ENCODE data around the gene ABHD17C.
A peak's percentile ranks its signal among the peaks of the same experiment; 100 is the strongest.

Gene ABHD17C

GRCh38 chr15:80764535-80764934 lies 69.4 kb downstream of the ABHD17C start:
- no peak for DNase-seq (ENCODE audit: low read depth in 3 of 3)

- DNase-seq (ENCODE audit: low read depth in 3 of 3): no peak
These were observed 71.2 kb downstream of the ABHD17C start for GRCh38 chr15:80766275-80766674.

GRCh38 chr15:80768158-80768557 lies 73.0 kb downstream of the ABHD17C start:
- no peak for DNase-seq (ENCODE audit: low read depth in 3 of 3)

DNA sequence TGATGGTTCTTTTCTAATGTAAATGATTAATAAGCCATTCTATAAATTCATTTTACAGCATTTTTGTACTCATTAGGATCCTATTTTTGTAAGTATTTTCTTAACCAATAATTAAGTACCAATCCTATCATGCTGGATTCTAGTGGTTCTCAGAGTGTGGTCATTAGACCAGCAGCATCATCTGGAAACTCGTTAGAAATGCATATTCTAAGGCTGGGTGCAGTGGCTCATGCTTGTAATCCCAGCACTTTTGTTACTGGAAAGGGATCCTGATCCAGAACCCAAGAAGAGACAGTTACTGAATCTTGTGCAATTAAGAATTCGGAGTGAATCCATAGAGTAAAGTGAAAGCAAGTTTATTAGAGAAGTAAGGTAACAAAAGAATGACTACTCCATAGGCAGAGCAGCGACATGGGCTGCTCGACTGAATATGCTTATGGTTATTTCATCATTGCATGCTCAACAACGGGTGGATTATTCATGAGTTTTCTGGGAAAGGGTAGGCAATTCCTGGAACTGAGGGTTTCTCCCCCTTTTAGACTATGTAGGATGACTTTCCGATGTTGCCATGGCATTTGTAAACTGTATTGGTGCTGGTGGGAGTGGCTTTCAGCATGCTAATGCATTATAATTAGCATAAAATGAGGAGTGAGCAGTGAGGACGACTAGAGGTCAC lies 74.2 kb downstream of the ABHD17C start:
- DNase-seq (ENCODE audit: low read depth in 3 of 3): no peak

DNA sequence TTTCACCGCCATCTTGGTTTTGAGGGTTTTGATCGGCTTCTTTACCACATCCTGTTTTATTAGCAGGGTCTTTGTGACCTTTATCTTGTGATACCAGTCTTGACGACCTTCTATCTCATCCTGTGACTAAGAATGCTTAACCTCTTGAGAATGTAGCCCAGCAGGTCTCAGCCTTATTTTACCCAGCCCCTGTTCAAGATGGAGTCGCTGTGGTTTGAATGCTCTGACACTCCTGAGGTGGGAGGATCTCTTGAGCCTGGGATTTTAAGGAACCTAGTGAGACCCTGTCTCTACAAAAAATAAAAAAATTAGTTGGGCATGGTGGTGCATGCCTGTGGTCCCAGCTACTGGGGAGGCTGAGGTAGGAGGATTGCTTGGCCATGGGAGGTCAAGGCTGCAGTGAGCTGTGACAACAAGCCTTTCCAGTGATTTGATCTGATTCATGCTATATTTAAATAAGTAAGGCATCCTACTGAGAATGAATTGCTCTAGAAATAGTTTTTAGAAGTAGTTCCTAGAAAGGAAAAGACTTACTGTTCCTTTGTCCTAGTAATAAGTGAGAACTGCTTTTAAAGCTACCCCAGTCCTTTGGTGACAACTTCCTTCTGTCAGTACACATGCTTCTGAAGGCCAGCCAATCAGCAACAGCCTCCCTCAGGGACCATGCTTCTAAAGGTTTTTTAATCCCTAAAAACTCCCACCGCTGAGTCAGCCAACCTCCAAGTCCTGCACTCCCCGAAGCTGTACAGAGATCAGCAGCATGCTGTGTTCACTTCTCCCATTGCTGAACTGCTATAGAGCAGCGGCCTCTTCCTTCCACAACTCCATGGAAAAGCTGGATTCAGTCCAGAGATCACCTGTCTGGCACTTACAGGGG lies 75.0 kb downstream of the ABHD17C start:
- DNase-seq (ENCODE audit: low read depth in 3 of 3): no peak

DNA sequence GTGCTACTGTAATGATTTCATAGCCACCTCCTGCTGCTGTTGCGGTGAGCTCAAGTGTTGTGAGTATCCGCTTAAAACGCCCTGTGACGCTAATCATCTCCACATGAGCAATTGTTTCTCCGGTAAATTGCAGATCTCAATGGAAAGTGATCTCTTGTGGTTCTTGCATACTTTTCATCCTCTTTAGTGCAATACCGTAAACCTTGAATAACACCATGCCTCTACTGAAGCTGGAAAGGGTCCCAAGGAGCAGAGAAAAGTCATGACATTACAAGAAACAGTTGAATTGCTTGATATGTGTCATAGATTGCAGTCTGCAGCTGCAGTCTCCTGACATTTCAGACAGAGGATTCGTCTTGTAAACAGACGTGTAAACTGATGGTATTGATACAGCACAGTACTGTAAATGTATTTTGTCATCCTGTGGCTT lies 78.0 kb downstream of the ABHD17C start:
- DNase-seq (ENCODE audit: low read depth in 3 of 3): no peak

DNA sequence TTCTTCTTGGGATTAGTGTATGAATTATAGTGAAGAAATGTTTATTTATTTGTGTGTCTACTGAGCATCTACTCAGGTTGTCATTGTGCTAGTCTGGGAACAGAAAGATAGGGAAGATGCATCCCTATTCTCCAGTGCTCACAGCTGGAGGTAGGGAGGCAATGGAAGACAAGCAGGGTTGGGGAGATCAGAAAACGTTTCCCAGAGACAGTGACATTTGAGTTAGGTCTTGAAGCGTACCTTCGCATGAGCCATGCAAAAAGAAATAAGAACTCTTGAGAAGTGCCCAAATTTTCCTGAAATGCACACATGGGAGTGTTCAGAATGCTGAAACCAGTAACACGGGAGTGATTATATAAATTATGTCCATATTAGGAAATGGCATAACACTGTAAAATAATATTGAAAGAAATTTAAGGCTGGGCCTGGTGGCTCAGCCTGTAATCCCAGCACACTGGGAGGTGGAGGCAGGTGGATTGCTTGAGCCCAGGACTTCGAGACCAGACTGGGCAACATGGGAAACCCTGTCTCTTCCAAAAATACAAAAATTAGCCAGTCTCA lies 78.8 kb downstream of the ABHD17C start:
- DNase-seq (ENCODE audit: low read depth in 3 of 3): no peak

DNA sequence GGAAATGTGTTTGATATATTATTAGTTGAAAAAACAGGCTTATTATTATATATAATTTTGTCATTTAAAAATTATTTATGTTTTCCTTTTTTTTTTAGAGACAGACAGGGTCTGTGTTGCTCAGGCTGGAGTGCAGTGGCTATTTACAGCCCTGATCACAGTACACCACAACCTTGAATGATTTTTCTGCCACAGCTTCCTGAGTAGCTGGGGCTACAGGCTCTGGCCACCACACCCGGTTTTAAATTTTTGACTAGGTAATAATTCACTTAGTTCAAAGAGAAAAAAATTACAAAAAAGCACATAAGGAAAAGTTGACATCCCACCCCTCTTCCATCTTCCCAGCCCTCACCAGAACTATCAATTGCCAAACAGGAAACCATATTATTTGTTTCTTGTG lies 79.4 kb downstream of the ABHD17C start:
- no peak for DNase-seq (ENCODE audit: low read depth in 3 of 3)

GRCh38 chr15:80775338-80775737 lies 80.2 kb downstream of the ABHD17C start:
- DNase-seq (ENCODE audit: low read depth in 3 of 3): no peak

DNA sequence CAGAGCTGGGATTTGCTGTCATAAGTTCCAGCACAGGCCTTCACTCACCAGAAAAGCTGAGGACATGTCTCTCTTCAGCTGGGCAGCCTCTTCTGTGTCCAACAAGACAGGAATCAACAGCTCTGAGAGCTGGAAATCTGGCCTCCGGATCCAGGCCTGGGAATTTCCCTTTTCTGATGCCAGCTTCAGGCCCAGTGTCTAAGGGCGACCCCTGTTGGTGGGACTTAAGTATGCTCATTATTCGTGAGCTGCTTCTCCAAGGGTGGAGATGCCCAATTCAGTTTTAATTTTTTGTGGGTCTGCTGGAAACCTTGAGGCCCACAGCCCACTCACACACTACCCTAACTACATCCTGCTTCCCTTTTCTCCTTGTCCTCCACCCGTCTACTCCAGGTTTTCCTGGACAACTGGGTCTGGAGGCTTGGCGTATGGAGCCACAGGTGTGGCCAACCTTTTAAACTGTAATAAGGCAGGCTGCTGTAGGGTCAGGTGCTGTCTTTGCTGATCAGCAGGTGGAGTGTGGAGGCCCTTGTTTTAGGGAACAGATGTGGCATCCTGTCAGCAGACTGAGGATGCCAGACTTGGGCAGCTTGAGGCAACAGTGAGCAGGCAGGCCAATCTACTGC lies 81.4 kb downstream of the ABHD17C start:
- peak; percentile 32 to 39 (median 35) for DNase-seq (ENCODE audit: low read depth in 3 of 3)

GRCh38 chr15:80777137-80777536 lies 82.0 kb downstream of the ABHD17C start:
- no peak for DNase-seq (ENCODE audit: low read depth in 3 of 3)

DNA sequence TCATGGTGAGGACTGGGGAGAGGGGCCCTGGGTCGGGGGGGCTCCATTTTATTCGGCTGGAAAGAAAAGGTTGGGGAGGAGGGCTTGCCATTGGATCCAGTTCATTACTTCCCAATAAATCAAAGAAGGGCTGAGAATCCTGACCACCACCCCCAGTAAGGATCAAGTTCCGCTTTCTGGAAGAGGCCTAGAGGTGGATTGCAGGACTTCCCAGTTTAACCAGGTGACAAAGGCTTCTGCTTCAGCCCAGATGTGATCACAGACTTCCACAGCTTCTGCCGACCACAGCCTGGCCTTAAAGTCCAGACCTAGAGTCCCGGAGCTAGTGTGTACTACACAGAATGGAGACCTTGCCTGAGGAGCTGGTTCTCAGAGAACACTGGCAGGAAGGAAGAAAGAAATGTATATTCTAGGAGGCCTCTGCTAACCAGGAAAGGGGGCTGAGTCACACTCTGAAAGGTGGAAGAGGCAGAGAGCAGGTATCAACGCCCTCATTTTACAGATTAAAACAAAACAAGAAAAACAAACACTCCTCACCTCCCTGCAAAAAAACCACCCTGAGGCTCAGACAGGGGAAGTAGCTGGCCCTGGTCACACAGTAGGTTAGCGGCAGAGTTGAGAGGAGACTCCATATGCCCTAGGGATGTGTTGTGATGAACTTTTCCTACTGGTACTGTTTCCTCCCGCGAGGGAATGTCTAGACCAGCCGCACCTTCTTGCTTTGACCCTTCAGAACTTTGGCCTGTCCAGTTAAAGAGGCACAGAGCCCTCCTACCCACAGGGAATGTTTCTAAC lies 82.9 kb downstream of the ABHD17C start:
- DNase-seq (ENCODE audit: low read depth in 3 of 3): no peak

GRCh38 chr15:80778621-80778963 lies 83.5 kb downstream of the ABHD17C start:
- DNase-seq (ENCODE audit: low read depth in 3 of 3): no peak

DNA sequence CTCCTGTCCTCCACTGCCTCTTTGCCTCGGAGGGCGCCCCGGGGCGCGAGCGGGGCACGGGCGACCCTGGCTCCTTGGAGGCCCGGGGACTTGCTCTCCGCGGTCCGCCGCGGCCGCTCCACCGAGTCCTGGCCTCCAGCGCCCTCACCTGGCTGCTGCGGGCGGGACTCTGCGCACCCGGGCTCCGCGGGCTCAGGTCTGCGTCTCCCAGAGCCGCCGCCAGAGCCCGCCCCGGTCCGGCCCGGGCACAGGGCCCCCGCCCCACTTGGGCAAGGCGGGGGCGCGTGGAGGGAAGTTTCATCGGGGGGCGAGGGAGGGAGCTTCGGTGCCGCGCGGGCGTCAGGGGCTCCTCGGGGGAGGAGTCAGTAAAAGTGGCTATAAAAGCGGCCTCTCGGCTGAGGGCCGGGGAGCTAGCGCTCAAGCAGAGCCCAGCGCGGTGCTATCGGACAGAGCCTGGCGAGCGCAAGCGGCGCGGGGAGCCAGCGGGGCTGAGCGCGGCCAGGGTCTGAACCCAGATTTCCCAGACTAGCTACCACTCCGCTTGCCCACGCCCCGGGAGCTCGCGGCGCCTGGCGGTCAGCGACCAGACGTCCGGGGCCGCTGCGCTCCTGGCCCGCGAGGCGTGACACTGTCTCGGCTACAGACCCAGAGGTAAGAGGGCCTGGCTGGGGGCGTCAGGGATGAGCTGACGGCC lies 84.0 kb downstream of the ABHD17C start, which contains the start of gene CEMIP:
CEMIP (plus strand) TSS at position 407 of the 694 bp plus-strand sequence. CDS start 94,510 bp downstream, outside the sequence.
- peak in 2 of 3 experiments; percentile 5 to 14 for DNase-seq (ENCODE audit: low read depth in 3 of 3)

DNA sequence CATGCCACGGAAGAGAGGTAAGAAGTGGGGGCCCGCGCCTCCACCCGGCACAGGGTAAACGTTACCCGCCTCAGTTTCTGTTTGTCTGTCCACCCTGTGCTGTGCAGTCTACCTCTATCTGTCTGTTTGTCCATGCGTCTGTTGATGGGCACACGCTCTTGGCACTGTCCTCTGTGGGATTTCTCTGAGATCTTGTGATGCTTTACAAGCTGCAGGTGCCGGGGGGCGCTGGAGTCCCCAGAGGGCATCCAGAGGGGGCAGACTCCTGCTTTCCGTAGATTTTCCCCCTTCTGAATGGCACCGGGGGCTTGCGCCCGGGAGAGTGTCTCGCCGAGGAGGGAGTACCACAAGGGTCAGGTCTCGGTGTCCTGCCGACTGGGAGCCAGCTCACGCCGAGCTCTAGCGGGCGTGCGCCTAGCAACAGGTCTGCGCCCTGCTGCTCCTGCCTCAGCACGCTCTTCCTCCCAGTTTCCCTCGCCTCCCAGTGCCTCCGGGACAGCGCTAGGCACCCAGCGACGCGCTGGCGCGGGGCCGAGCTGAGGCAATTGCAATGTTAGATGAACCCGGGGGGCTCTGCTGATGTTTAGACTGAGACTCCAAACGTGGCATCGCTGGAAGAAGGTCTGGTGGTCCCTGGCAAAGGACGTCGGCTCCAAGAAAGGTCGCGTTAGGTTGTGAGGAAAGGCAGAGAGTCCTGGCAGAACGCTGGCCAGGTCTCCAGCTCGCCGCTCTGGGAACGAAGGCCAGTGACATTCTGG lies 84.7 kb downstream of the ABHD17C start:
- DNase-seq (ENCODE audit: low read depth in 3 of 3): no peak

DNA sequence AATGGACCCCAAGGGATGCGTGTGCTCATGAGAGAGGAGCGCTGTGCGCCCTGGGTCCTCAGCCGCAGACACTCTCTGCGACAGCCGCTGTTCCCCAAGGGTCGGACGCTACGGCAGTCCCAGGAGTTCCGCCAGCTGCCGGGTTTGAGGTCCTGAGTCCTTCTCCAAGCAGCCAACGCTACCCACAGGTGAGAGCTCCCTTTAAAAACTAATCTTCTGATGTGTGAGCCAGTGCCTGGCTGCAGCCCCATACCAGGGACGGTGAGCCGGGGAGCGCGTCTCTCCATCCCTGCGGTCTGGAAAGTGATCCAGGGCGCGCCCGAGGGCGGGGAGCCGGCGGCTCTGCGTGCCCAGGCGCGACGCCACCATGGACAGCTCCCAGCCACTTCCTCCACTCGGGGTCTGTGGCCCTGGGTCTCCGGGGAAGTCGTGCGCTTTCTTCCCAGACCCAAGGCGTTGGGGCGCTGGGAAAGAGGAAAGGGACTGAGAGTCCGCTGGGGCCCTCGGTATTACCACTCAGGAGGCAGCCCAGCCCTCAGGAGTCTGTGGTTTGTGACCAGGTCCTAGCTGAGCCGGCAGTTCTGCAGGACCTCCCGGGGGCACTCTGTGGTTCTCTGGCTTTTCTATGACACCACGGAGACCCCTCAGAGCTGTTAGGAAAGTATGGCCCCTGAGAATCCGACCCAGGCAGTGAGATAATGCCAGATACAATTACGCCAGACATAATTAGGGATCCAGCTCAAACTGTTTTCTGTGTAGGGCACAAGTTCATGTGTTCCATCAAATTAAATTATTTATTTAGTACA lies 85.5 kb downstream of the ABHD17C start:
- DNase-seq (ENCODE audit: low read depth in 3 of 3): no peak

DNA sequence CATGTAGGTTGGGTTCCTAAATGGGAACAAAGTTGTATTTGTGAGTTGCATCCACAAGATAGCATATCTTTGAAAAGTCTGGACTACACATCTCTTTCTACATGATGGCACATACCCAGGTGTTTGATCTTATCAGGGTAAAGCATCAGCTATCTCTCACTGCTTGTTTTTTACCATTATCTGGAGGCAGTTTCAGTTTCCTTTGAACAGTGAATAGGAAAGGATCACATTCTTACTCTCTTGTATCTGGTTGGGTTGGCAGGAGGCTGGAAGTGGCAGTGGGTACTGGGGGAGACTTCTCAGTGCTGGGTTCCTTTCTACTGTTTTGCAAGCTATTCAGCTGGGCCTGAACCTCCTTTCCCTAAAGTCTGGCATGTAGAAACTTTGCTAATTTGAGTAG lies 88.2 kb downstream of the ABHD17C start:
- DNase-seq (ENCODE audit: low read depth in 3 of 3): no peak

- no peak for DNase-seq (ENCODE audit: low read depth in 3 of 3)
These were observed 90.2 kb downstream of the ABHD17C start for GRCh38 chr15:80785335-80785734.

DNA sequence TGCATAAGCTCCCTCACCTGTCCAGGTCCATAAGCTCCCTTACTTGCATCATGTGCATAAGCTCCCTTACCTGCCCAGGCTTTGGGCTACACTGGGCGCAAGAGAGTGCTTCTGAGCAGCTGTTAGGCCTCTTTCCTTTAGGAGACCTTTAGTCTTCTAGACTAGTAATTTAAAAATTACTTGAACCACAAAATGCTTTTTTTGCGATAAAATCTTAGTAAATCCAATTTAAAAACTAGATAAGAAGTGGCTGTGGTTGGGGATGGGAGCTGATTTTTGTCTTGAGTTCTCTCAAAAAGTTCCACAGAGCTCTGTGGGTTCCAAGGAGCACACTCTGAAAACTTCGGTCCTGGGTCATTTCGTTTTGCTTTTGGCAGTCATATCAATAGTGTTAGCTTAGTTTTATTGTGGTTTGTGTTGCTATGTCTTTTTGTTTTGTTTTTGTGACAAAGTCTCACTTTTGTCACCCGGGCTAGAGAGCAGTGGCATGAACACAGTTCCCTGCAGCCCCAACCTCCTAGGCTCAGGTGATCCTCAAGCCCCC lies 90.8 kb downstream of the ABHD17C start:
- DNase-seq (ENCODE audit: low read depth in 3 of 3): no peak
